Liver (tissue), 9 donors: ENCODE measurements around the gene LONRF2. TPM values are rescaled to one million over a fixed set of nuclear protein-coding genes. Genes with fewer than 3 reads are reported as not detected.

ENCODE experiments used
- DNase-seq: peaks from one replicate; pipeline ENCODE4 v3.0.0-alpha.2; 2017; ENCODE audit warnings: low spot score
- H3K27ac ChIP-seq, 2 donors: one replicate each; pipeline ENCODE4 v1.7.0; 2013; ENCODE audit warnings: inconsistent platforms in 2 of 2, low read length in 2 of 2, control low read depth in 1 of 2, low read depth in 1 of 2, mild to moderate bottlenecking in 1 of 2
- H3K27me3 ChIP-seq, 4 donors: one replicate each; pipeline versions ENCODE4 v1.6.1 to v1.7.0; 2013; ENCODE audit warnings: low read length in 3 of 4, inconsistent platforms in 1 of 4, mild to moderate bottlenecking in 1 of 4, moderate library complexity in 1 of 4; ENCODE audit not compliant: control insufficient read depth in 4 of 4, insufficient read depth in 4 of 4
- H3K36me3 ChIP-seq, 4 donors: one replicate each; pipeline versions ENCODE4 v1.6.1 to v1.7.0; 2013; ENCODE audit warnings: low read length in 3 of 4, mild to moderate bottlenecking in 3 of 4, low read depth in 1 of 4, moderate library complexity in 1 of 4; ENCODE audit not compliant: control insufficient read depth in 4 of 4, insufficient read depth in 3 of 4
- H3K4me1 ChIP-seq, 4 donors: one replicate each; pipeline versions ENCODE4 v1.6.1 to v1.7.0; 2013; ENCODE audit warnings: low read length in 3 of 4, mild to moderate bottlenecking in 3 of 4, moderate library complexity in 1 of 4; ENCODE audit not compliant: control insufficient read depth in 4 of 4, insufficient read depth in 4 of 4
- H3K4me3 ChIP-seq, 3 donors: one replicate each; pipeline versions ENCODE4 v1.6.1 to v1.7.0; 2013; ENCODE audit warnings: low read length in 3 of 3, control low read depth in 1 of 3, low read depth in 1 of 3, mild to moderate bottlenecking in 1 of 3
- H3K9ac ChIP-seq, 2 donors: one replicate each; pipeline ENCODE4 v1.7.0; 2013; ENCODE audit warnings: low read length in 2 of 2, mild to moderate bottlenecking in 2 of 2, moderate library complexity in 2 of 2, control low read depth in 1 of 2, low read depth in 1 of 2
- H3K9me3 ChIP-seq, 4 donors: one replicate each; pipeline versions ENCODE4 v1.6.1 to v1.7.0; 2013; ENCODE audit warnings: low read length in 3 of 4; ENCODE audit not compliant: control insufficient read depth in 4 of 4
- CTCF ChIP-seq: fragments of 150-350 bp; IDR thresholded peaks from 2 replicates; pipeline ENCODE4 v1.5.1; 2017; ENCODE audit warnings: improper control_type of control experiment, low read depth, low read length; ENCODE audit not compliant: missing input control
- EGR1 ChIP-seq, 2 donors: IDR thresholded peaks; 2 replicates each; pipeline ENCODE4 v1.6.1; 2016 to 2018; ENCODE audit warnings: antibody characterized with exemption in 2 of 2, low read depth in 2 of 2
- FOXA1 ChIP-seq: IDR thresholded peaks from 2 replicates; pipeline ENCODE4 v1.6.1; 2016; ENCODE audit warnings: antibody characterized with exemption
- FOXA2 ChIP-seq: IDR thresholded peaks from 2 replicates; pipeline ENCODE4 v1.6.1; 2016; ENCODE audit warnings: antibody characterized with exemption
- GABPA ChIP-seq, 2 donors: IDR thresholded peaks in 1 of 2; conservative IDR thresholded peaks in 1 of 2; 2 replicates each; pipeline ENCODE4 v1.6.1; 2016; ENCODE audit warnings: antibody characterized with exemption in 2 of 2, mild to moderate bottlenecking in 1 of 2, moderate library complexity in 1 of 2
- HNF4A ChIP-seq, 2 donors: conservative IDR thresholded peaks; 2 replicates each; pipeline ENCODE4 v1.6.1; 2016; ENCODE audit warnings: antibody characterized with exemption in 2 of 2, mild to moderate bottlenecking in 2 of 2
- HNF4G ChIP-seq: IDR thresholded peaks from 2 replicates; pipeline ENCODE4 v1.6.1; 2016; ENCODE audit warnings: antibody characterized with exemption
- JUND ChIP-seq, 2 donors: IDR thresholded peaks; 2 replicates each; pipeline ENCODE4 v1.6.1; 2016; ENCODE audit warnings: antibody characterized with exemption in 2 of 2
- NR2F2 ChIP-seq: IDR thresholded peaks from 2 replicates; pipeline ENCODE4 v1.6.1; 2016; ENCODE audit warnings: antibody characterized with exemption
- RXRA ChIP-seq, 2 donors: IDR thresholded peaks; 2 replicates each; pipeline ENCODE4 v1.6.1; 2017 to 2018; ENCODE audit warnings: antibody characterized with exemption in 2 of 2, mild to moderate bottlenecking in 1 of 2
- SP1 ChIP-seq: IDR thresholded peaks from 2 replicates; pipeline ENCODE4 v1.6.1; 2018; ENCODE audit warnings: antibody characterized with exemption, mild to moderate bottlenecking
- TAF1 ChIP-seq: conservative IDR thresholded peaks from 2 replicates; pipeline ENCODE4 v1.6.1; 2016; ENCODE audit warnings: antibody characterized with exemption, mild to moderate bottlenecking
- YY1 ChIP-seq: IDR thresholded peaks from 2 replicates; pipeline ENCODE4 v1.6.1; 2016; ENCODE audit warnings: antibody characterized with exemption, mild to moderate bottlenecking
- ZBTB33 ChIP-seq: IDR thresholded peaks from 2 replicates; pipeline ENCODE4 v1.6.1; 2016; ENCODE audit warnings: antibody characterized with exemption
- WGBS: extraction: QIAGEN DNeasy Blood & Tissue Kit; methylation state at CpG from one replicate; pipeline ENCODE4 v1.1.7; 2013; 5-methylcytosine and 5-hydroxymethylcytosine counted together
- polyA plus RNA-seq, 2 donors: library from polyadenylated mRNA; stranded (reverse) in 1 of 2; unstranded in 1 of 2; fragments of 200-250 nt in 1 of 2; fragments of >200 nt in 1 of 2; fragmentation: Nextera tagmentation in 1 of 2; extraction: Ambion mirVana in 1 of 2; gene quantifications; one replicate each; pipeline versions ENCODE4 v1.2.1 to v1.2.3, GENCODE V29; 2013 to 2015
- total RNA-seq, 2 donors: library from RNA; depleted of rRNA; stranded (reverse); fragments of >200 nt; gene quantifications; one replicate each; pipeline ENCODE4 v1.2.3, GENCODE V29; 2014
- TF ChIP-seq, protein P1 (sequence below): IDR thresholded peaks from 2 replicates; pipeline ENCODE4 v1.6.1; 2016; ENCODE audit warnings: antibody characterized with exemption
- TF ChIP-seq, protein P2 (sequence below): IDR thresholded peaks from 2 replicates; pipeline ENCODE4 v1.6.1; 2016; ENCODE audit warnings: antibody characterized with exemption
- TF ChIP-seq, protein P3 (sequence below): IDR thresholded peaks from 2 replicates; pipeline ENCODE4 v1.6.1; 2016; ENCODE audit warnings: antibody characterized with exemption, mild to moderate bottlenecking
- donor health status: healthy.
- donor health status: healthy.
- donor health status: healthy.
- donor health status: healthy.
- donor health status: healthy.

The LONRF2 gene
- total and polyA plus RNA-seq, 4 donors: 0.06 to 3.7 (median 0.24) TPM

DNA sequence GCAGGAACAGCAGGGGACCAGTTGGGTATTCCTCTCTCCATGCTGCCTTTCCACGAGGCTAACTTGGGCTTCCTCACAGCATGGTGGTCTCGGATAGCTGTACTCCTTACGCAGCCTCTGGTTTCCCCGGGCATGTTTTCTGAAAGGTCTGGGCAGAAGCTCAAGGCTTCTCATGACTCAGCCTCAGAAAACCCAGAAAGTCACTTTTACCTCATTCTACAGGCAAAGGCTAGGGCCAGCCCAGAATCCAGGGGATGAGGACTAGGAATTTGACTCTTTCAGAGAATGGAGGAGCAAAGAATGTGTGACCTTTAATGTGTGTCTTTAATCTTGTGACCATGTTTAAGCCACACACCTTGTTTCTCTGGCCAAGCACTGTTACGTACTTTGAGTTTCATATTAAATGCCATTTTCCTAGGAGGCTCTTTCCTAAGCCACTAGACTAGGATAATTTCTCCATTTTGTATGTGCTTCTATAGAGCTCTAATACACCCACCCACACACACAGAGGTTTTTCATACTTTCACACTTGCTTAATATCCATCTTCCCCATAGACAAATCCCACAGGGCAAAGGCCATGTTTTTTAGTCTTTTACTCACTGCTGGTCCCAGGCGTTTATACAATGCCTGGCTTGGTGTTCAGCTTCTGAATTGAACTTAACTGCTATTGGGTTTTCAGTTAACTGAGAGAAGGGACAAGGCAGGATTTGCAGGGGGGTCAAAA, 77.3 kb downstream of the LONRF2 start:
- Histone ChIP-seq H3K27ac (no peak overlapping the region), H3K9ac (no peak overlapping the region), H3K36me3 (no peaks in the 10 kb centered on the region), H3K4me1 (peaks cover 0 to 4% (median 2%) of the 10 kb centered on the region in 4 donors), H3K27me3 (no peaks in the 10 kb centered on the region), H3K4me3 (no peak overlapping the region), H3K9me3 (no peaks in the 10 kb centered on the region)
- WGBS: 85% methylated on average over 6 of the region's 6 CpGs
- DNase-seq: no peak
- TF ChIP-seq RXRA (IDR thresholded peaks at IDR 0.05): no peak
- TF ChIP-seq JUND (IDR thresholded peaks at IDR 0.05): no peak
- TF ChIP-seq FOXA2: no peak
- TF ChIP-seq FOXA1: no peak
- TF ChIP-seq YY1: no peak
- TF ChIP-seq NR2F2: no peak
- TF ChIP-seq, protein P1, sequence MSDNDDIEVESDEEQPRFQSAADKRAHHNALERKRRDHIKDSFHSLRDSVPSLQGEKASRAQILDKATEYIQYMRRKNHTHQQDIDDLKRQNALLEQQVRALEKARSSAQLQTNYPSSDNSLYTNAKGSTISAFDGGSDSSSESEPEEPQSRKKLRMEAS: no peak
- TF ChIP-seq EGR1 (IDR thresholded peaks at IDR 0.05; ENCODE audit: low read depth in 2 of 2): no peak
- TF ChIP-seq, protein P2, sequence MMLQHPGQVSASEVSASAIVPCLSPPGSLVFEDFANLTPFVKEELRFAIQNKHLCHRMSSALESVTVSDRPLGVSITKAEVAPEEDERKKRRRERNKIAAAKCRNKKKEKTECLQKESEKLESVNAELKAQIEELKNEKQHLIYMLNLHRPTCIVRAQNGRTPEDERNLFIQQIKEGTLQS: no peak
- TF ChIP-seq, protein P3, sequence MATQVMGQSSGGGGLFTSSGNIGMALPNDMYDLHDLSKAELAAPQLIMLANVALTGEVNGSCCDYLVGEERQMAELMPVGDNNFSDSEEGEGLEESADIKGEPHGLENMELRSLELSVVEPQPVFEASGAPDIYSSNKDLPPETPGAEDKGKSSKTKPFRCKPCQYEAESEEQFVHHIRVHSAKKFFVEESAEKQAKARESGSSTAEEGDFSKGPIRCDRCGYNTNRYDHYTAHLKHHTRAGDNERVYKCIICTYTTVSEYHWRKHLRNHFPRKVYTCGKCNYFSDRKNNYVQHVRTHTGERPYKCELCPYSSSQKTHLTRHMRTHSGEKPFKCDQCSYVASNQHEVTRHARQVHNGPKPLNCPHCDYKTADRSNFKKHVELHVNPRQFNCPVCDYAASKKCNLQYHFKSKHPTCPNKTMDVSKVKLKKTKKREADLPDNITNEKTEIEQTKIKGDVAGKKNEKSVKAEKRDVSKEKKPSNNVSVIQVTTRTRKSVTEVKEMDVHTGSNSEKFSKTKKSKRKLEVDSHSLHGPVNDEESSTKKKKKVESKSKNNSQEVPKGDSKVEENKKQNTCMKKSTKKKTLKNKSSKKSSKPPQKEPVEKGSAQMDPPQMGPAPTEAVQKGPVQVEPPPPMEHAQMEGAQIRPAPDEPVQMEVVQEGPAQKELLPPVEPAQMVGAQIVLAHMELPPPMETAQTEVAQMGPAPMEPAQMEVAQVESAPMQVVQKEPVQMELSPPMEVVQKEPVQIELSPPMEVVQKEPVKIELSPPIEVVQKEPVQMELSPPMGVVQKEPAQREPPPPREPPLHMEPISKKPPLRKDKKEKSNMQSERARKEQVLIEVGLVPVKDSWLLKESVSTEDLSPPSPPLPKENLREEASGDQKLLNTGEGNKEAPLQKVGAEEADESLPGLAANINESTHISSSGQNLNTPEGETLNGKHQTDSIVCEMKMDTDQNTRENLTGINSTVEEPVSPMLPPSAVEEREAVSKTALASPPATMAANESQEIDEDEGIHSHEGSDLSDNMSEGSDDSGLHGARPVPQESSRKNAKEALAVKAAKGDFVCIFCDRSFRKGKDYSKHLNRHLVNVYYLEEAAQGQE: no peak
- TF ChIP-seq TAF1: no peak

- WGBS: 80% methylated on average over 6 of the region's 6 CpGs
These were observed 78.7 kb downstream of the LONRF2 start for GRCh38 chr2:100243631-100244030.

More at GRCh38 chr2:100243631-100244030, 78.7 kb downstream of the LONRF2 start:
- Histone ChIP-seq H3K27me3 (no peaks in the 10 kb centered on the region), H3K9ac (no peak overlapping the region), H3K4me1 (peaks cover 0 to 4% (median 2%) of the 10 kb centered on the region in 4 donors), H3K4me3 (no peak overlapping the region), H3K36me3 (no peaks in the 10 kb centered on the region), H3K9me3 (no peaks in the 10 kb centered on the region), H3K27ac (no peak overlapping the region)
- no peak for DNase-seq
- TF ChIP-seq SP1: no peak
- no peak for TF ChIP-seq YY1
- TF ChIP-seq JUND (IDR thresholded peaks at IDR 0.05): no peak
- no peak for TF ChIP-seq HNF4A (conservative IDR thresholded peaks at IDR 0.05)
- TF ChIP-seq EGR1 (IDR thresholded peaks at IDR 0.05; ENCODE audit: low read depth in 2 of 2): no peak
- no peak for TF ChIP-seq HNF4G
- no peak for TF ChIP-seq CTCF
- TF ChIP-seq, protein P1: no peak
- TF ChIP-seq ZBTB33: no peak
- TF ChIP-seq FOXA1: no peak
- TF ChIP-seq GABPA (IDR thresholded peaks at IDR 0.05 in 1 of 2, conservative IDR thresholded peaks at IDR 0.05 in 1 of 2): no peak
- TF ChIP-seq RXRA (IDR thresholded peaks at IDR 0.05): no peak
